Endodermal cell (in vitro differentiated cells): ENCODE measurements around the gene GOLGA1. TPM values are rescaled to one million over a fixed set of nuclear protein-coding genes. Genes with fewer than 3 reads are reported as not detected.
"Not testable (repeated sequence)": the region's sequence is repeated elsewhere in the genome, so short reads cannot be mapped to it uniquely, and the experiment has no call there.

Source experiments
- DNase-seq: peaks from one replicate; pipeline ENCODE4 v3.0.0-alpha.2; 2017
- H3K27ac ChIP-seq: 2 replicates; pipeline ENCODE4 v1.5.1; 2013; ENCODE audit warnings: mild to moderate bottlenecking, low read depth, low read length, moderate library complexity
- H3K27me3 ChIP-seq: 2 replicates; pipeline ENCODE4 v1.6.1; 2013; ENCODE audit warnings: mild to moderate bottlenecking, low read length, moderate library complexity; ENCODE audit not compliant: insufficient read depth, control insufficient read depth, poor library complexity, severe bottlenecking
- H3K36me3 ChIP-seq: 2 replicates; pipeline ENCODE4 v1.7.0; 2013; ENCODE audit warnings: mild to moderate bottlenecking, low read length, moderate library complexity; ENCODE audit not compliant: control insufficient read depth, insufficient read depth
- H3K4me1 ChIP-seq: one replicate; pipeline ENCODE4 v1.7.0; 2013; ENCODE audit warnings: low read length; ENCODE audit not compliant: control insufficient read depth, insufficient read depth
- H3K4me3 ChIP-seq: 2 replicates; pipeline ENCODE4 v1.5.1; 2013; ENCODE audit warnings: mild to moderate bottlenecking, low read length, moderate library complexity
- H3K9ac ChIP-seq: 2 replicates; pipeline ENCODE4 v1.6.1; 2013; ENCODE audit warnings: mild to moderate bottlenecking, low read length, moderate library complexity; ENCODE audit not compliant: poor library complexity, severe bottlenecking; ENCODE audit errors: extremely low read depth
- H3K9me3 ChIP-seq: 2 replicates; pipeline ENCODE4 v1.6.1; 2013; ENCODE audit warnings: mild to moderate bottlenecking, low read length, moderate library complexity; ENCODE audit not compliant: control insufficient read depth
- H3K27ac Mint-ChIP-seq: 2 replicates; pipeline ENCODE4 v1.8.0; 2020; ENCODE audit warnings: mixed read lengths
- H3K27me3 Mint-ChIP-seq: 2 replicates; pipeline ENCODE4 v1.8.0; 2021; ENCODE audit warnings: mild to moderate bottlenecking, mixed read lengths; ENCODE audit not compliant: insufficient read depth
- H3K36me3 Mint-ChIP-seq: 2 replicates; pipeline ENCODE4 v1.8.0; 2020; ENCODE audit warnings: low read depth, mixed read lengths
- H3K4me1 Mint-ChIP-seq: 2 replicates; pipeline ENCODE4 v1.8.0; 2020; ENCODE audit warnings: mixed read lengths
- H3K4me3 Mint-ChIP-seq: 2 replicates; pipeline ENCODE4 v1.8.0; 2020; ENCODE audit warnings: mild to moderate bottlenecking, moderate library complexity, mixed read lengths
- H3K9me3 Mint-ChIP-seq: 2 replicates; pipeline ENCODE4 v1.8.0; 2020; ENCODE audit warnings: mild to moderate bottlenecking, mixed read lengths
- WGBS, 2 experiments: methylation state at CpG; one replicate each; pipeline versions ENCODE4 v1.1.5 to v1.1.7; 2013; ENCODE audit warnings: missing lambda C conversion rate in 2 of 2, mixed read lengths in 1 of 2; ENCODE audit not compliant: insufficient coverage in 1 of 2, insufficient read length in 1 of 2; 5-methylcytosine and 5-hydroxymethylcytosine counted together
- total RNA-seq, 2 donors: library from RNA; stranded (reverse); fragmentation: NEBNext Ultra II Directional in 1 of 2; extraction: Animal tissue kit (Norgen Biotek cat#: 25700) in 1 of 2; gene quantifications; 2 replicates in 1 of 2; 3 replicates in 1 of 2; pipeline ENCODE4 v1.2.1, GENCODE V29; 2021
- TF ChIP-seq, protein P1 (sequence below): fragments of 200-600 bp; sonication (generic); conservative IDR thresholded peaks from 2 replicates; pipeline ENCODE4 v1.5.0; 2021; ENCODE audit warnings: antibody characterized with exemption, mild to moderate bottlenecking

Gene GOLGA1
- total RNA-seq, 2 donors from 2014 or later, result 8.8 to 13.2 TPM

DNA sequence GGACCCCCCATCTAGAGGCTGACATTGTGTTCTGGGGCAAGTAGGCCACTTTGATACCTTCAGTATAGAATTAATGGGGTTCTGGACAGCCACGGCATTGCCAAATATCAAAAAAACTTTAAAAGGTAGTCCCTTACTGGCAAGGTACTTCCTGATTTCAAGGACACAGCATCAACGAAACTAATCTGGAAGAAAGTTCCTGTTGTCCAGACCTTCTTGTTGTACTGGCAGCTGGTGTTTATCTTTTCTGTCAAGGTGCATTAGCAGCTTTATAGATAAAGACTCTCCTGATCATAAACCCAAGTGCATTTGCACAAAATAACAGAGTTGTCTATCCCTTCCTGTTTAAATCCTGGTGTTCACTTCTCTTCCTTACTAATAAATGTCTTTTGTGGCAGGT, 23.7 kb upstream of the GOLGA1 start:
- H3K4me1 Mint-ChIP-seq, result no peaks in the 10 kb centered on the region
- no peaks in the 10 kb centered on the region for H3K9me3 ChIP-seq
- no peaks in the 10 kb centered on the region for H3K9me3 Mint-ChIP-seq
- peaks cover 27% of the 10 kb centered on the region for H3K36me3 Mint-ChIP-seq
- no peak overlapping the region for H3K4me3 Mint-ChIP-seq
- H3K4me3 ChIP-seq, result no peak overlapping the region
- no peaks in the 10 kb centered on the region for H3K27me3 ChIP-seq
- H3K4me1 ChIP-seq, result no peaks in the 10 kb centered on the region
- H3K27me3 Mint-ChIP-seq, result no peaks in the 10 kb centered on the region
- no peak overlapping the region for H3K27ac ChIP-seq
- 75 to 86% methylated on average over 2 of the region's 2 CpGs for whole genome bisulfite sequencing, 2 experiments
- TF ChIP-seq, protein P1, sequence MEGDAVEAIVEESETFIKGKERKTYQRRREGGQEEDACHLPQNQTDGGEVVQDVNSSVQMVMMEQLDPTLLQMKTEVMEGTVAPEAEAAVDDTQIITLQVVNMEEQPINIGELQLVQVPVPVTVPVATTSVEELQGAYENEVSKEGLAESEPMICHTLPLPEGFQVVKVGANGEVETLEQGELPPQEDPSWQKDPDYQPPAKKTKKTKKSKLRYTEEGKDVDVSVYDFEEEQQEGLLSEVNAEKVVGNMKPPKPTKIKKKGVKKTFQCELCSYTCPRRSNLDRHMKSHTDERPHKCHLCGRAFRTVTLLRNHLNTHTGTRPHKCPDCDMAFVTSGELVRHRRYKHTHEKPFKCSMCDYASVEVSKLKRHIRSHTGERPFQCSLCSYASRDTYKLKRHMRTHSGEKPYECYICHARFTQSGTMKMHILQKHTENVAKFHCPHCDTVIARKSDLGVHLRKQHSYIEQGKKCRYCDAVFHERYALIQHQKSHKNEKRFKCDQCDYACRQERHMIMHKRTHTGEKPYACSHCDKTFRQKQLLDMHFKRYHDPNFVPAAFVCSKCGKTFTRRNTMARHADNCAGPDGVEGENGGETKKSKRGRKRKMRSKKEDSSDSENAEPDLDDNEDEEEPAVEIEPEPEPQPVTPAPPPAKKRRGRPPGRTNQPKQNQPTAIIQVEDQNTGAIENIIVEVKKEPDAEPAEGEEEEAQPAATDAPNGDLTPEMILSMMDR, result no peak
- no peak for DNase-seq
- H3K36me3 ChIP-seq, result no peaks in the 10 kb centered on the region
- H3K27ac Mint-ChIP-seq, result no peak overlapping the region
- H3K9ac ChIP-seq, result no peak overlapping the region

DNA sequence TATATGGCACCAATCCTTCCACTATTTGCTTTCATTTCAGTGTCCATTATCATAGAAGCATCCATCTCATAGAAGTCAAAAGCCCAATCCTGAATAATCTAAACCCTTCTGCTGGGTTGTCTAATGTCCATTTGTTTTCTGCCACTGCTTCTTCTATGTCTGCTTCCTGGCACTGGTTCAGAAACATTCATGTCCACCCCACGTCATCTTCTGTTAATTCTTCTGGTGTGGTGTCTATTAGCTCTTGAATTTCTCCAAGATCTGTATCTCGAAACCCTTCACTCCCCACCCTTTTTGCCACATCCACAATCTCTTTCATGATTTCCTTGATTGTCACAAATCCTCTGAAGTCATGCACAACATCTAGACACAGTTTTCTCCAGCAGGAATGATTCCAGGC, 23.2 kb upstream of the GOLGA1 start:
- Mint-ChIP-seq H3K27ac (no peak overlapping the region), H3K9me3 (no peaks in the 10 kb centered on the region), H3K4me3 (no peak overlapping the region), H3K4me1 (no peaks in the 10 kb centered on the region), H3K27me3 (no peaks in the 10 kb centered on the region), H3K36me3 (peaks cover 28% of the 10 kb centered on the region)
- TF ChIP-seq, protein P1, result no peak
- WGBS, 2 experiments, result 86 to 98% methylated on average over 1 to 2 of the region's 2 CpGs
- Histone ChIP-seq H3K9ac (no peak overlapping the region), H3K36me3 (no peaks in the 10 kb centered on the region), H3K4me1 (no peaks in the 10 kb centered on the region), H3K27ac (no peak overlapping the region), H3K27me3 (no peaks in the 10 kb centered on the region), H3K4me3 (no peak overlapping the region), H3K9me3 (no peaks in the 10 kb centered on the region)
- DNase-seq, result no peak

DNA sequence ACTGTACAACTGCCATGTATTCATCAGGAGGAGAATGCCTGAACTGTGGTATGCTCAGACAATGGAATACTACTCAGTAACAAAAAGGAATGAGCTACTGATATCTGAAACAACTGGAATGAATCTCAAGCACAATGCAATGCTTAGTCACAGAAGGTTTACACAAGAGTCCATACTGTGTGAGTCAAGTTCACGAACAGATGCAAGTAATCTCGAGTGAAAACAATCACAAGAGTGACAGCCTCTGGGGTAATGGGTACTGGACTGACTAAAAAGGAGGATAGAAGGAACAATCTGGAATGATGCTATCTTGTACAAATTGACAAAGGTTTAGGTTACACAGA, 19.5 kb upstream of the GOLGA1 start:
- Mint-ChIP-seq H3K27me3 (no peaks in the 10 kb centered on the region), H3K27ac (no peak overlapping the region), H3K9me3 (no peaks in the 10 kb centered on the region), H3K4me3 (no peak overlapping the region), H3K4me1 (no peaks in the 10 kb centered on the region), H3K36me3 (peaks cover 15% of the 10 kb centered on the region)
- H3K36me3 ChIP-seq, result no peaks in the 10 kb centered on the region
- no peaks in the 10 kb centered on the region for H3K9me3 ChIP-seq
- no peak overlapping the region for H3K4me3 ChIP-seq
- no peaks in the 10 kb centered on the region for H3K4me1 ChIP-seq
- no peaks in the 10 kb centered on the region for H3K27me3 ChIP-seq
- TF ChIP-seq, protein P1, result no peak
- DNase-seq, result no peak
- WGBS, 2 experiments, result 94 to 100% methylated on average over 2 of the region's 2 CpGs
- H3K9ac ChIP-seq, result no peak overlapping the region
- no peak overlapping the region for H3K27ac ChIP-seq

DNA sequence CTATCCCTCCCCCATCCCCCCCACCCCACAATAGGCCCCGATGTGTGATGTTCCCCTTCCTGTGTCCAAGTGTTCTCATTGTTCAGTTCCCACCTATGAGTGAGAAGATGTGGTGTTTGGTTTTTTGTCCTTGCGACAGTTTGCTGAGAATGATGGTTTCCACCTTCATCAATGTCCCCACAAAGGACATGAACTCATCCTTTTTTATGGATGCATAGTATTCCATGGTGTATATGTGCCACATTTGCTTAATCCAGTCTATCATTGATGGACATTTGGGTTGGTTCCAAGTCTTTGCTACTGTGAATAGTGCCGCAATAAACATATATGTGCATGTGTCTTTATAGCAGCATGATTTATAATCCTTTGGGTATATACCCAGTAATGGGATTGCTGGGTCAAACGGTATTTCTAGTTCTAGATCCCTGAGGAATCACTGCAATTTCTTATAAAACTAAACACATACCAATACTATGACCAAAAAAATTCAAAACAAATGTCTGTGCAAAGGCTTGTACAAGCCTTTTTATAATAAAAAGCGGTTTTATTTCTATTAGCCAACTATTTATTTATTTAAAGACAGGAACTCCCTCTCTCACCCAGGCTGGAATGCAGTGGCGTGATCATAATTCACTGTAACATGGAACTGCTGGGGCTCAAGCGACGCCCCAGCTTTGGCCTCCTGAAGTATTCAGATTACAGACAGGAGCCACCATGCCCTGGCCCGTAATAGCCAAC, 19.0 kb upstream of the GOLGA1 start:
- not testable (repeated sequence) for H3K27ac ChIP-seq, H3K9ac ChIP-seq, H3K4me3 Mint-ChIP-seq, H3K4me3 ChIP-seq, H3K27ac Mint-ChIP-seq, DNase-seq, H3K36me3 ChIP-seq, H3K4me1 ChIP-seq, H3K4me1 Mint-ChIP-seq, H3K27me3 ChIP-seq, H3K9me3 ChIP-seq, H3K9me3 Mint-ChIP-seq, H3K27me3 Mint-ChIP-seq
- H3K36me3 Mint-ChIP-seq, result peaks cover 15% of the 10 kb centered on the region
- WGBS, 2 experiments, result 97 to 98% methylated on average over 5 to 7 of the region's 9 CpGs
